Activated CD4-positive, alpha-beta T cell treated with anti-CD3 and anti-CD28 coated beads for 36 hours (primary cell): ENCODE data around the gene HERPUD1. TPM values are rescaled to one million over a fixed set of nuclear protein-coding genes. Genes with fewer than 3 reads are reported as not detected.
"Not testable (repeated sequence)": the region's sequence is repeated elsewhere in the genome, so short reads cannot be mapped to it uniquely, and the experiment has no call there.

Experiments
- ATAC-seq: fragments of 200-7000 bp; cut with Tn5 transposase; one replicate; pipeline ENCODE4 v1.10.0; 2021; ENCODE audit warnings: mild to moderate bottlenecking, moderate library complexity
- CTCF ChIA-PET: fragments of 350-600 bp; sonication (Branson Sonifier 250); formaldehyde crosslinking; loops from one replicate; lab custom pipeline; 2021; ENCODE audit warnings: antibody characterized with exemption; lab: Charles Lee
- POLR2A ChIA-PET: fragments of 350-600 bp; sonication (Branson Sonifier 250); formaldehyde crosslinking; loops from one replicate; lab custom pipeline; 2021; ENCODE audit warnings: antibody characterized with exemption, inconsistent platforms; lab: Charles Lee
- DNase-seq: peaks from one replicate; pipeline ENCODE4 v3.0.0-alpha.2; 2020
- H3K27ac Mint-ChIP-seq: one replicate; pipeline ENCODE4 v1.8.0; 2021; ENCODE audit warnings: mixed read lengths
- H3K27me3 Mint-ChIP-seq: one replicate; pipeline ENCODE4 v1.8.0; 2021; ENCODE audit warnings: mixed read lengths
- H3K36me3 Mint-ChIP-seq: one replicate; pipeline ENCODE4 v1.8.0; 2021; ENCODE audit warnings: low read depth, mixed read lengths
- H3K4me1 Mint-ChIP-seq: one replicate; pipeline ENCODE4 v1.8.0; 2021; ENCODE audit warnings: mixed read lengths
- H3K4me3 Mint-ChIP-seq: one replicate; pipeline ENCODE4 v1.8.0; 2021; ENCODE audit warnings: mild to moderate bottlenecking, moderate library complexity, mixed read lengths
- H3K9me3 Mint-ChIP-seq: one replicate; pipeline ENCODE4 v1.8.0; 2021; ENCODE audit warnings: low read depth, mixed read lengths
- intact Hi-C, 2 experiments: fragments of 100-400 bp; cut with DNase I in 1 of 2; cut with micrococcal nuclease in 1 of 2; formaldehyde crosslinking; loops; one replicate each; pipeline versions ENCODE4 v1.14.2 to v1.15.1; 2022 to 2024; cut with DNase I, micrococcal nuclease
- total RNA-seq, 2 experiments: library from RNA; stranded (reverse); gene quantifications; one replicate each; pipeline ENCODE4 v1.2.3, GENCODE V29; 2021

The HERPUD1 gene
- total RNA-seq, 2 experiments from 2014 or later: 136 to 195 TPM

- Mint-ChIP-seq H3K4me3 (no peak overlapping the region), H3K36me3 (peaks cover 3% of the 10 kb centered on the region), H3K4me1 (peaks cover 14% of the 10 kb centered on the region), H3K27me3 (no peaks in the 10 kb centered on the region), H3K9me3 (no peaks in the 10 kb centered on the region), H3K27ac (no peak overlapping the region)
- intact Hi-C loops: no loop called here
- CTCF ChIA-PET: interaction anchor here (1.1 kb wide), 2 partner anchors 38 to 67 kb away, joined by 3 read pairs; no protein-coding TSS in a partner anchor
- DNase-seq: no peak
- POLR2A ChIA-PET: interaction anchor here (0.6 to 0.7 kb wide), 2 partner anchors 10 to 16 kb away, joined by 3 to 5 read pairs; no protein-coding TSS in a partner anchor
- no peak for ATAC-seq
Measured at GRCh38 chr16:56927471-56927870, 4.5 kb upstream of the HERPUD1 start.

- DNase-seq (no peak), ATAC-seq (no peak)
- Mint-ChIP-seq H3K27ac (no peak overlapping the region), H3K36me3 (peaks cover 23% of the 10 kb centered on the region), H3K9me3 (no peaks in the 10 kb centered on the region), H3K4me1 (peaks cover 19% of the 10 kb centered on the region), H3K4me3 (no peak overlapping the region), H3K27me3 (no peaks in the 10 kb centered on the region)
- intact Hi-C loops: loop anchor here (5.0 to 10.0 kb wide), 9 partner anchors 62 to 1198 kb away; partner anchors contain the start of genes NUP93 (in 2 of the 2), CCDC102A (in 1 of the 2), CFAP20 (in 1 of the 2) and CIAPIN1 (in 1 of the 2)
- POLR2A ChIA-PET: interaction anchor here (0.9 kb wide), 1 partner anchor 185 kb away, joined by 3 read pairs; no protein-coding TSS in a partner anchor
- CTCF ChIA-PET: interaction anchor here (0.7 to 1.0 kb wide), 2 partner anchors 13 to 16 kb away, joined by 3 to 4 read pairs; no protein-coding TSS in a partner anchor
Measured at GRCh38 chr16:56929639-56930038, 2.3 kb upstream of the HERPUD1 start.

- Mint-ChIP-seq H3K4me3 (peak overlapping the region; percentile 98), H3K36me3 (peaks cover 33% of the 10 kb centered on the region), H3K4me1 (peaks cover 26% of the 10 kb centered on the region), H3K27ac (peak overlapping the region; percentile 95), H3K9me3 (no peaks in the 10 kb centered on the region), H3K27me3 (no peaks in the 10 kb centered on the region)
- ChIA-PET CTCF (interaction anchor here (0.9 to 1.9 kb wide), 6 partner anchors 9 to 354 kb away, joined by 3 to 4 read pairs (median 3); no protein-coding TSS in a partner anchor), POLR2A (interaction anchor here (0.7 to 1.8 kb wide), 9 partner anchors 8 to 255 kb away, joined by 3 to 26 read pairs (median 5); partner anchors contain the start of genes PSME3IP1 and RSPRY1)
- DNase-seq (peak; percentile 27), ATAC-seq (no peak)
- intact Hi-C loops: loop anchor here (5.0 to 10.0 kb wide), 9 partner anchors 63 to 1197 kb away; partner anchors contain the start of genes NUP93 (in 2 of the 2), CCDC102A (in 1 of the 2), CFAP20 (in 1 of the 2) and CIAPIN1 (in 1 of the 2)
Measured at GRCh38 chr16:56930486-56931270, 1.3 kb upstream of the HERPUD1 start.

DNA sequence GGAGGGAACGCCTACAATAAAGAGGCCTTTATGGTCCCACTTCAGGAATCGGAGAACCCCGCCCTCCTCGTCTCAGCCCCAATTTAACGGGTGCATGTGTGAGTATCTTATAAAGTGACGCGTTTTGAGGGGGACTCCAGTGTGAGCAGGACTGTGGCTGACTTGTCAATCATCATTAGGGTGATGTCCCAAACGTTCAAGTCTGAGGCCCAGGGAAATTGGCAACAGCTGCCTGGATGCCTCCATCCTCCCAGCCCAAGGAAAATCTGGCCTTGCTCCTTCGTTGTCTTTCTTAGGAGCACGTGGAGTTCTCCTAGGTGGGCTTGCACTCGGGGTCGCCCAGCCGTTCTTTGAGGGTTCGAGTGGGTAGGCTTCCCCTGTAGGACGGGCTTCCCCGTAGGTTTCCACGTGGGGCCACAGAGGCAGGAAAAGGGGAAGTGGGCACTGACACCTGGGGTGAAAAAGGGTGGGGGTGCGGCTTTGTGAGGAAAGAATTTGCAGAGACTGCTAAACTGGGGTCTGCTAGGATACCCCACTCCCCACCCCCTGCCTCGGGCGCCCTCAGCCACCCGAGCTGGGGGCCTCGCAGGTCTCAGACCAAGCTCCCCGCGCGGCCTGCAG, 561 bp upstream of the HERPUD1 start:
- Mint-ChIP-seq H3K4me1 (peaks cover 33% of the 10 kb centered on the region), H3K27ac (peak overlapping the region; percentile 95), H3K9me3 (no peaks in the 10 kb centered on the region), H3K27me3 (no peaks in the 10 kb centered on the region), H3K36me3 (peaks cover 40% of the 10 kb centered on the region), H3K4me3 (peak overlapping the region; percentile 98)
- intact Hi-C loops: loop anchor here (5.0 to 10.0 kb wide), 9 partner anchors 64 to 1196 kb away; partner anchors contain the start of genes NUP93 (in 2 of the 2), CCDC102A (in 1 of the 2), CFAP20 (in 1 of the 2) and CIAPIN1 (in 1 of the 2)
- CTCF ChIA-PET: interaction anchor here (1.0 to 1.9 kb wide), 6 partner anchors 10 to 355 kb away, joined by 3 to 4 read pairs (median 3); no protein-coding TSS in a partner anchor
- ATAC-seq: no peak
- DNase-seq: peak; percentile 32
- POLR2A ChIA-PET: interaction anchor here (0.5 to 1.8 kb wide), 17 partner anchors 8 to 1561 kb away, joined by 3 to 26 read pairs (median 4); partner anchors contain the start of genes NLRC5, PSME3IP1 and RSPRY1

- DNase-seq: peak; percentile 56
- ATAC-seq: peak; percentile 3
- Mint-ChIP-seq H3K27ac (peak overlapping the region; percentile 95), H3K4me1 (peaks cover 49% of the 10 kb centered on the region), H3K36me3 (peaks cover 55% of the 10 kb centered on the region), H3K27me3 (no peaks in the 10 kb centered on the region), H3K4me3 (peak overlapping the region; percentile 98), H3K9me3 (no peaks in the 10 kb centered on the region)
- POLR2A ChIA-PET: interaction anchor here (0.6 to 2.4 kb wide), 7 partner anchors 11 to 332 kb away, joined by 3 to 27 read pairs (median 4); no protein-coding TSS in a partner anchor
- CTCF ChIA-PET: interaction anchor here (0.5 to 2.8 kb wide), 4 partner anchors 8 to 30 kb away, joined by 4 to 11 read pairs (median 5); no protein-coding TSS in a partner anchor
- intact Hi-C loops: loop anchor here (1.0 to 10.0 kb wide), 16 partner anchors 11 to 1194 kb away; partner anchors contain the start of genes NUP93 (in 2 of the 2), CCDC102A (in 1 of the 2), CFAP20 (in 1 of the 2) and CIAPIN1 (in 1 of the 2)
Measured at GRCh38 chr16:56932721-56933619, 1.0 kb downstream of the HERPUD1 start.

GRCh38 chr16:56933828-56934598, 2.1 kb downstream of the HERPUD1 start:
- peak overlapping the region; percentile 95 for H3K27ac Mint-ChIP-seq
- no peaks in the 10 kb centered on the region for H3K27me3 Mint-ChIP-seq
- ChIA-PET CTCF (interaction anchor here (0.7 to 2.8 kb wide), 4 partner anchors 7 to 248 kb away, joined by 4 to 11 read pairs (median 4); no protein-coding TSS in a partner anchor), POLR2A (interaction anchor here (0.6 to 2.4 kb wide), 5 partner anchors 10 to 1463 kb away, joined by 3 to 27 read pairs (median 3); no protein-coding TSS in a partner anchor)
- H3K4me3 Mint-ChIP-seq: peak overlapping the region; percentile 98
- intact Hi-C loops: loop anchor here (1.0 to 10.0 kb wide), 13 partner anchors 10 to 1193 kb away; partner anchors contain the start of genes NUP93 (in 2 of the 2), CCDC102A (in 1 of the 2), CFAP20 (in 1 of the 2) and CIAPIN1 (in 1 of the 2)
- peaks cover 65% of the 10 kb centered on the region for H3K36me3 Mint-ChIP-seq
- no peak for ATAC-seq
- H3K4me1 Mint-ChIP-seq: peaks cover 59% of the 10 kb centered on the region
- DNase-seq: no peak
- no peaks in the 10 kb centered on the region for H3K9me3 Mint-ChIP-seq

DNA sequence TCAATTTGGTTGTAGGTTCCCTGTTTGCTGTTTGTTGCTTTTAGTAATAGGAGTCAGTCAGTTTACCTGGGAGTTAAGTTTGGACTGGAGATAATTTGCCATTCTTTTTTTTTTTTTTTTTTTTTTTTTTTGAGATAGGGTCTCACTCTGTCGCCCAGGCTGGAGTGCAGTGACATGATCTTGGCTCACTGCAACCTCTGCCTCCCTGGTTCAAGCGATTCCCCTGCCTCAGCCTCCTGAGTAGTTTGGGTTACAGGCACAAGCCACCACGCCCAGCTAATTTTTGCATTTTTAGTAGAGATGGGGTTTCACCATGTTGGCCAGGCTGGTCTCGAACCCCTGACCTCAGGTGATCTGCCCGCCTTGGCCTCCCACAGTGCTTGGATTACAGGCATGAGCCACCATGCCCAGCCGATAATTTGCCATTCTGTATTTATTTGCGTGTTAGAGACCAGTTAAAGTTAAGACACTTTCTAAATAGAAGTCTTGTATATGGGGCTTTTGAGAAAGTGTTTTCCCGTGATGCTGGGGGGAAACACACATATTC, 2.7 kb downstream of the HERPUD1 start:
- H3K9me3 Mint-ChIP-seq, ATAC-seq, DNase-seq, H3K27me3 Mint-ChIP-seq: not testable (repeated sequence)
- peak overlapping the region; percentile 98 for H3K4me3 Mint-ChIP-seq
- H3K27ac Mint-ChIP-seq: peak overlapping the region; percentile 95
- intact Hi-C loops: loop anchor here (5.0 to 10.0 kb wide), 10 partner anchors 67 to 1193 kb away; partner anchors contain the start of genes NUP93 (in 2 of the 2), CCDC102A (in 1 of the 2), CFAP20 (in 1 of the 2) and CIAPIN1 (in 1 of the 2)
- CTCF ChIA-PET: interaction anchor here (0.7 to 2.8 kb wide), 2 partner anchors 11 to 247 kb away, joined by 4 to 11 read pairs; no protein-coding TSS in a partner anchor
- peaks cover 66% of the 10 kb centered on the region for H3K4me1 Mint-ChIP-seq
- peaks cover 72% of the 10 kb centered on the region for H3K36me3 Mint-ChIP-seq
- POLR2A ChIA-PET: interaction anchor here (0.6 to 2.4 kb wide), 2 partner anchors 10 to 1463 kb away, joined by 3 to 27 read pairs; no protein-coding TSS in a partner anchor

DNA sequence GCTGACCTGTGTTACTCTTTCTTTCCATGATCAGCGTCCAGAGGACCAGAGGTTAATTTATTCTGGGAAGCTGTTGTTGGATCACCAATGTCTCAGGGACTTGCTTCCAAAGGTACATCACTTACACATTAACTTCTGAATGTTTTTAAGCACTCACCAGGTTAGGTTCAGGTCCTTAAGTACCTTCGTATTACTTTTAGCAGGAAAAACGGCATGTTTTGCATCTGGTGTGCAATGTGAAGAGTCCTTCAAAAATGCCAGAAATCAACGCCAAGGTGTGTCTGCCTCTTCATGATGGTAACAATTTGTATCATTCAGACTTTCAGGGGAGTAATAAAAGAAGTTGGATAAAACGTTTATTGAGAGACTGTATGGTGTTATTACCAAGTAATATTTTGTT, 3.3 kb downstream of the HERPUD1 start:
- peaks cover 77% of the 10 kb centered on the region for H3K36me3 Mint-ChIP-seq
- peaks cover 71% of the 10 kb centered on the region for H3K4me1 Mint-ChIP-seq
- H3K27me3 Mint-ChIP-seq: no peaks in the 10 kb centered on the region
- ChIA-PET CTCF (interaction anchor here (1.5 to 2.8 kb wide), 2 partner anchors 10 to 25 kb away, joined by 4 to 11 read pairs; no protein-coding TSS in a partner anchor), POLR2A (no interaction called here)
- H3K27ac Mint-ChIP-seq: peak overlapping the region; percentile 87
- peak overlapping the region; percentile 98 for H3K4me3 Mint-ChIP-seq
- H3K9me3 Mint-ChIP-seq: no peaks in the 10 kb centered on the region
- DNase-seq (no peak), ATAC-seq (no peak)
- intact Hi-C loops: loop anchor here (5.0 to 10.0 kb wide), 4 partner anchors 323 to 740 kb away; partner anchors contain the start of genes CCDC102A (in 1 of the 2) and GNAO1 (in 1 of the 2)
